Esophagus (tissue), 2 donors: Measurements from ENCODE around the gene STX4. TPM values are rescaled to one million over a fixed set of nuclear protein-coding genes. Genes with fewer than 3 reads are reported as not detected.
A peak's percentile ranks its signal among the peaks of the same experiment; 100 is the strongest.

Source experiments
- H3K27ac ChIP-seq, 2 donors: one replicate each; pipeline ENCODE4 v1.5.1; 2013; ENCODE audit warnings: low read depth in 2 of 2, mild to moderate bottlenecking in 2 of 2, inconsistent platforms in 1 of 2, low read length in 1 of 2, moderate library complexity in 1 of 2
- H3K27me3 ChIP-seq, 2 donors: one replicate each; pipeline ENCODE4 v1.6.1; 2013; ENCODE audit warnings: low read length in 2 of 2, control low read depth in 1 of 2, mild to moderate bottlenecking in 1 of 2; ENCODE audit not compliant: insufficient read depth in 2 of 2, control insufficient read depth in 1 of 2
- H3K36me3 ChIP-seq, 2 donors: one replicate each; pipeline ENCODE4 v1.6.1; 2013; ENCODE audit warnings: low read length in 1 of 2; ENCODE audit not compliant: control insufficient read depth in 2 of 2, insufficient read depth in 2 of 2
- H3K4me1 ChIP-seq, 2 donors: one replicate each; pipeline ENCODE4 v1.6.1; 2013; ENCODE audit warnings: low read length in 1 of 2; ENCODE audit not compliant: control insufficient read depth in 2 of 2, insufficient read depth in 2 of 2
- H3K4me3 ChIP-seq, 2 donors: one replicate each; pipeline ENCODE4 v1.5.1; 2013; ENCODE audit warnings: low read length in 2 of 2, mild to moderate bottlenecking in 2 of 2, low read depth in 1 of 2, moderate library complexity in 1 of 2
- H3K9me3 ChIP-seq, 2 donors: one replicate each; pipeline ENCODE4 v1.6.1; 2013; ENCODE audit warnings: mild to moderate bottlenecking in 2 of 2, low read depth in 1 of 2, low read length in 1 of 2, moderate library complexity in 1 of 2; ENCODE audit not compliant: control insufficient read depth in 2 of 2, insufficient read depth in 1 of 2
- WGBS, 2 donors: extraction: QIAGEN DNeasy Blood & Tissue Kit; methylation state at CpG; one replicate each; pipeline ENCODE4 v1.1.7; 2013; 5-methylcytosine and 5-hydroxymethylcytosine counted together
- polyA plus RNA-seq, 2 donors: library from polyadenylated mRNA; stranded (reverse); fragments of 200-250 nt; gene quantifications; one replicate each; pipeline ENCODE4 v1.2.3, GENCODE V29; 2013
- donor health status: healthy with polysubstance abuse.
- donor health status: Bipolar disorder and iron deficiency.

The STX4 gene
- polyA plus RNA-seq, 2 donors: 49.7 to 54.1 TPM

DNA sequence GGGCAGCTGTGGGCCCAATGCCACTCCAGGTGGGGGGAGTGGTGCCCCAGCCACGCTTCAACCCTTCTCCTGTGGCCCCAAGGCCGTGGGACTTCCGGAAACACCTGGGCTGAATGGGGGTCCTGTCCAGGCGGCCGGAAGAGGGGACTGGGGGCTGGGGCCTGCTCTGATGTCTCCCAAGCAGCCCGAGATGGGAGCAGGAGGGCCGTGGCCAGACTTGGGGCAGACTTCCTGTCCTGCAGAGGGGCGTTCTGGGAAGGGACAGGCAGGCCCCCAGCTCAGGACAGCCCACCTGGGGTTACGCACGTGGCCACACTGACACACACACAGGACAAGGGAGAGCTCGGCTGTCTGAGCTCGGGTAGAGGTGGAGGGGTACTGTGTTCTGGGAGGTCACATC, 43.3 kb upstream of the STX4 start:
- WGBS, 2 donors: 73 to 74% methylated on average over 12 of the region's 12 CpGs
- Histone ChIP-seq H3K4me3 (no peak overlapping the region), H3K27ac (no peak overlapping the region), H3K36me3 (peaks cover 0 to 7% of the 10 kb centered on the region in 2 donors), H3K9me3 (no peaks in the 10 kb centered on the region), H3K27me3 (no peaks in the 10 kb centered on the region), H3K4me1 (peaks cover 0 to 8% of the 10 kb centered on the region in 2 donors)

GRCh38 chr16:30991052-30991451, 42.3 kb upstream of the STX4 start:
- WGBS, 2 donors: 73 to 77% methylated on average over 8 of the region's 8 CpGs
- H3K36me3 ChIP-seq: peaks cover 0 to 7% of the 10 kb centered on the region in 2 donors

DNA sequence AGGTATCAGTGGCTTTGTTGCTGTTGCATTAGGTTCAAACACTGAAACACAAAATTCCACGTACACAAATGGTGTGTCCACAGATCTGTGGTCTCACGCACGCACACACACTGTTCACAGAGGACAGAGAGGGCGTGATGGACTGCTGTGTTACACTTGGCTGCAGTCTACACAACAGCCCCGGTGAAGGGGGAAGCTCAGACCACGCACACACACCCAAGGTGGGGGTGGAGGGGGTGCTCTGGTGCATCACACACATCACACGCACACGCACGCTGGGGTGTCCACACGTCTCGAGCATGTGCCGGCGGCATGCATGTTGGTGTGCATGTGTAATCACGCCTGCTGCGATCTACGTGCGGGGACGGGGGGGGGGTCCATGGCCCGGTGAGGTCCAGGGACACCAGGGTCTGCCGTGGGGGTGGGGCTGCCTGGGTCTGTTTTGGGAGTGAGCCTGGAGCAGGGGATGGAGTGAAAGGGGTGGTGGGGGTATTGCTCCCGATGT, 41.0 kb upstream of the STX4 start:
- H3K4me3 ChIP-seq: no peak overlapping the region
- H3K27me3 ChIP-seq: no peaks in the 10 kb centered on the region
- H3K36me3 ChIP-seq: peaks cover 0 to 7% of the 10 kb centered on the region in 2 donors
- WGBS, 2 donors: 85 to 86% methylated on average over 21 of the region's 21 CpGs
- H3K27ac ChIP-seq: no peak overlapping the region
- H3K4me1 ChIP-seq: peaks cover 0 to 4% of the 10 kb centered on the region in 2 donors
- H3K9me3 ChIP-seq: no peaks in the 10 kb centered on the region

More at GRCh38 chr16:30991052-30991451, 42.3 kb upstream of the STX4 start:
- Histone ChIP-seq H3K9me3 (no peaks in the 10 kb centered on the region), H3K27me3 (no peaks in the 10 kb centered on the region), H3K4me1 (no peaks in the 10 kb centered on the region), H3K27ac (no peak overlapping the region), H3K4me3 (no peak overlapping the region)

DNA sequence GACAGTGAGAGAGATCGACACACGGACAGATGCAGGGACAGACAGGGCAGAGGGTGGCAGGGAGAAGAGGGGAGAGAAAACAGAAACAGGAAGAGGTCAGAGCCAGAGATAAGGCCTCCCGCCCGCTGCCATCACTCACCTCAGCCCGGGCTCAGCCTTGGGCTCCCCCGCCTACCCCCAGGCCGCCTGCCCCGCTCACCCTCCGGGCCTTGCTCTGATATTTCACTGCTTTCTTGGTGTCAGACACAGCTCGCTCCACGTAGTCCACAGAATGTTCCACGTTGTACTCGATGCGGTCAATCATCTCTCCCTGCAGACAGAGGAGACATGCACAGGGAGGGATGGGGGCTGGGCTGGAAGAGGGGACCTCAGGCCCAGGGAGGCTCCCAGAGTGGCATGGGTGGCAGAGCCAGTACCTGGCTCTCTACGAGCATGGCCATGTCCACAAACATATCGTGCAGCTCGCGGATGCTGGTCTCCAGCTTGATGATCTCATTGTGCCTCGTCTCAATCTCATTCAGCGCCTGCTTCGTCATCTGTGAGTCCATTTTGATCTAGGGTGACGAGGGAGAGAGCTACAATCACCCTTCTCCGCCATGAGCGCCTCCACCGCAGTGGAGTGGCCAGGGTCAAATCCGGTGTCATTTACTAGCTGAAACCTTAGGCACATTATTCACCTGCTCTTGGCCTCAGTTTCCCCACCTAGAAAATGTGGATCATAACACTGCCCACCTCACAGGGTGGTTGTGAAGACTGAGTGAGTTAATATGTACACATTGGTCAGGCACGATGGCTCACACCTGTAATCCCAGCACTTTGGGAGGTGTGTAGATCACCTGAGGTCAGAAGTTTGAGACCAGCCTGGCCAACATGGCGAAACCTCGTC, 40.2 kb upstream of the STX4 start:
- WGBS, 2 donors: 80 to 84% methylated on average over 28 to 29 of the region's 29 CpGs
- no peaks in the 10 kb centered on the region for H3K9me3 ChIP-seq
- no peak overlapping the region for H3K4me3 ChIP-seq
- H3K27ac ChIP-seq: no peak overlapping the region
- peaks cover 0 to 2% of the 10 kb centered on the region in 2 donors for H3K36me3 ChIP-seq
- peaks cover 2 to 11% of the 10 kb centered on the region in 2 donors for H3K4me1 ChIP-seq
- no peaks in the 10 kb centered on the region for H3K27me3 ChIP-seq

- Histone ChIP-seq H3K27me3 (no peaks in the 10 kb centered on the region), H3K9me3 (no peaks in the 10 kb centered on the region), H3K36me3 (no peaks in the 10 kb centered on the region), H3K27ac (peak overlapping the region; percentile 47 to 75), H3K4me3 (no peak overlapping the region), H3K4me1 (peaks cover 2 to 11% of the 10 kb centered on the region in 2 donors)
- WGBS, 2 donors: 80 to 84% methylated on average over 11 of the region's 11 CpGs
Measured at GRCh38 chr16:30995927-30996323, 37.4 kb upstream of the STX4 start.

- 13 to 22% methylated on average over 23 of the region's 23 CpGs for WGBS, 2 donors
- Histone ChIP-seq H3K27ac (peak overlapping the region; percentile 75 to 81), H3K4me3 (peak overlapping the region; percentile 49 to 56), H3K36me3 (no peaks in the 10 kb centered on the region), H3K9me3 (no peaks in the 10 kb centered on the region), H3K4me1 (peaks cover 2 to 14% of the 10 kb centered on the region in 2 donors), H3K27me3 (no peaks in the 10 kb centered on the region)
Measured at GRCh38 chr16:30996324-30996984, 36.9 kb upstream of the STX4 start.

DNA sequence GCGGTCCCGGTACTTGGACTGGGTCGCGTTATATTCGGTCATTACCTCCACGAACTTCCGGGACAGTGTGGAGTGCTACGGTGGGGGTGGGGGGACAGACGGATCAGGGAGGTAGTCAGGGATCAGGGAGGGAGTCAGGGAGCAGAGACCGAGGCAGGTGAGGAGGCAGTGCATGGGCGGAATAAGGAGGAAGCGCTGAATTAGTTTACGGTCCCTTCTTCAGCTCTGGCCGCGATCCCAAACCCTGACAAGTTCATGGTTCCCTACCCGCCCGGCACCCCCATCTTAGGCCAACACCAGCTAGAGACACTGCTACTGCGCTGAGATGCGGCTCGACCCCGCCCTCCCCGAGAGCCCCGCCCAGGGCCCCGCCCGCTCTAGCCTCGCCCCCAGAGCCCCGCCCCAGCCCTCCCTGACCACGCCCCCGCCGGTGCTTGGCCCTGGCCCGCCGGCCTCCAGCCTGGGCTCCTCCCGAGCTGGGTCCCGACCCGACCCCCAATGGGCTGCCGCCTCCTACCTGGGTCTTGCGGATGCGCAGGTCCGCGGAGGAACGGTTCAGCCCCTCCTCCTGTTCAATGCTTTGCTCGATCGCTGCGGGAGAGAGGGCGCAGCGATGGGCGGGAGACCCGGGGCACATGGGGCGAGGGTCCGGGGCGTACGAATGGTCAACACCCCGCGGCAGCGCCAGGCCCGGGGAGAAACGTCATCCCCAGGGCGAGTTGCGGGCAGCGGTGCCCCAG, 36.2 kb upstream of the STX4 start:
- Histone ChIP-seq H3K27me3 (no peaks in the 10 kb centered on the region), H3K27ac (peak overlapping the region; percentile 75 to 82), H3K9me3 (no peaks in the 10 kb centered on the region), H3K4me1 (peaks cover 5 to 20% of the 10 kb centered on the region in 2 donors), H3K4me3 (peak overlapping the region; percentile 49 to 56), H3K36me3 (no peaks in the 10 kb centered on the region)
- WGBS, 2 donors: 2 to 4% methylated on average over 44 to 60 of the region's 60 CpGs

DNA sequence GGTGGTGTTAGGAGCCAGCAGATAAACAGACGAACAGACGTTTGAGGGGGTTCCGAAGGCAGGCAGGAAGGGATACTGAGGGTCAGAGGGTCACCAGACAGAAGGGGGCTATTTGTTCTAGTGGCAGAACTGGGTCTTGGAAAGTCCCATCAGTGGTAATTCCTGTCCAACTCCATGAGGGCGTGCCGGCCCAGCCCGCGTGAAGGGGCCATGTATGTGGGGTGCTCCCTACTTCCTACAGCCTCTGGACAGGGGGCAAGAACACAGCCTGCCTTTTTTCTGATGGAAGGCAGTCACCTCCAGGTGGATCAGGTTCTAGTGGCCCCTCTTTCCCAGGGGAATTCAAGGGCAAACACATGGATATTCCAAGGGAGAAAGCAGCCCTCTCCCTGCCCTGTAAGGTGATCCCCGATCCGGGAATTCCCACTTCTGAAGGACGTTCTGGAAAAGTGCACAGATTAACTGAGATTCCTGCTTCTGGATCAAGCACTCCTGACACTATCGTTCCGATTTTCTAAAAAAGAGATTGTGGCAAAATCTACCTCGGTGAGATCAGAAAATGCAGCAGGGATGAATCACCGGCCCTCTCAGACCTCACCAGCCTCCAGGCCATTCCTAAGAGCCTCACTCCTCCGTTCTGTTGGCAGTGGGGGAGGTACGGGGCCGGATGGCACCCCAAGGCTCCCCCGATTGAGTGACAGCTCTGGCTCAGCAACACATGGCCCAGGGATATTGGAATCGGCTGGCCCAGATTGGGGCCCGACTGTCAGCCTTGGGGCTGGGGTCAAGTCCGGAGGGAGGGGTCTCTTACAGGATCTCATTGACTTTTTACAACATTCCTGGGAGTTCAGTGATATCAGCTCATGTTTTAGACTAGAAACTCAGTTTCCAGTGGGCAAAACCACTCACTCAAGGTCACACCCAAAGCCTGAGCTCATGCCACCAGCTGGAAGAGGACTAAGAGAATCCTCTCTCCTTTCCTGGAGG, 35.3 kb upstream of the STX4 start:
- peak overlapping the region; percentile 49 to 56 for H3K4me3 ChIP-seq
- 39 to 53% methylated on average over 21 of the region's 21 CpGs for WGBS, 2 donors
- H3K9me3 ChIP-seq: no peaks in the 10 kb centered on the region
- peaks cover 6 to 26% of the 10 kb centered on the region in 2 donors for H3K4me1 ChIP-seq
- no peaks in the 10 kb centered on the region for H3K27me3 ChIP-seq
- peak overlapping the region; percentile 66 to 82 for H3K27ac ChIP-seq
- H3K36me3 ChIP-seq: no peaks in the 10 kb centered on the region
